IMR-90 (cell line): ENCODE data around the gene TMED10. TPM values are rescaled to one million over a fixed set of nuclear protein-coding genes. Genes with fewer than 3 reads are reported as not detected.

Experiments
- ATAC-seq: fragments of 200-7000 bp; cut with Tn5 transposase; 2 replicates; pipeline ENCODE4 v1.9.1; 2020; ENCODE audit warnings: low read depth, mild to moderate bottlenecking, moderate library complexity
- Bru-seq: library from RNA; stranded (reverse); fragments of 400-500 nt; gene quantifications from one replicate; lab custom pipeline; 2021; lab: Mats Ljungman, UMichigan
- BruChase-seq, 2 experiments: library from RNA; stranded (reverse); fragments of 400-500 nt; gene quantifications; one replicate each; lab custom pipeline; 2021; lab: Mats Ljungman, UMichigan
- BruUV-seq: library from RNA; stranded (reverse); fragments of 400-500 nt; replicated peaks from 2 replicates; lab custom pipeline; 2021; lab: Mats Ljungman, UMichigan
- CTCF ChIA-PET: fragments of 300-600 bp; formaldehyde crosslinking; extraction: SDS; loops from one replicate; lab custom pipeline; 2021; ENCODE audit warnings: antibody characterized with exemption; lab: Yijun Ruan, JAX
- POLR2A ChIA-PET: fragments of 300-600 bp; sonication (Branson Sonifier 250); formaldehyde crosslinking; loops from one replicate; lab custom pipeline; 2022; ENCODE audit warnings: antibody characterized with exemption; ENCODE audit not compliant: unreplicated experiment; lab: Charles Lee
- DNase-seq: peaks from one replicate; pipeline ENCODE4 v3.0.0; 2013
- H2AFZ ChIP-seq: replicated peaks from 2 replicates; pipeline ENCODE3; 2013; ENCODE audit warnings: low read length, mild to moderate bottlenecking; ENCODE audit not compliant: poor library complexity
- H2AK5ac ChIP-seq: 2 replicates; pipeline ENCODE4 v1.6.1; 2013; ENCODE audit warnings: low read depth, low read length, inconsistent platforms
- H2AK9ac ChIP-seq: replicated peaks from 2 replicates; pipeline ENCODE3; 2013; ENCODE audit warnings: mild to moderate bottlenecking, low read depth, low read length, moderate library complexity; ENCODE audit not compliant: poor library complexity
- H2BK120ac ChIP-seq: 2 replicates; pipeline ENCODE4 v1.6.1; 2013; ENCODE audit warnings: low read depth, low read length, inconsistent platforms
- H2BK15ac ChIP-seq: 3 replicates; pipeline ENCODE4 v1.6.1; 2013; ENCODE audit warnings: low read depth, low read length, inconsistent platforms
- H2BK20ac ChIP-seq: 2 replicates; pipeline ENCODE4 v1.6.1; 2013; ENCODE audit warnings: low read depth, mild to moderate bottlenecking, inconsistent platforms, low read length, moderate library complexity
- H2BK5ac ChIP-seq: 2 replicates; pipeline ENCODE4 v1.6.1; 2013; ENCODE audit warnings: mild to moderate bottlenecking, low read depth, low read length, inconsistent platforms; ENCODE audit not compliant: poor library complexity, severe bottlenecking
- H3K14ac ChIP-seq: replicated peaks from 2 replicates; pipeline ENCODE4 v1.6.1; 2013; ENCODE audit warnings: low read depth, low read length, inconsistent platforms
- H3K18ac ChIP-seq: 2 replicates; pipeline ENCODE4 v1.6.1; 2013; ENCODE audit warnings: low read depth, low read length, control low read depth
- H3K23ac ChIP-seq: 2 replicates; pipeline ENCODE4 v1.6.1; 2013; ENCODE audit warnings: low read depth, low read length, inconsistent platforms
- H3K27ac ChIP-seq: 2 replicates; pipeline ENCODE4 v1.5.1; 2013; ENCODE audit warnings: mild to moderate bottlenecking, control low read depth, low read length; ENCODE audit not compliant: insufficient read depth
- H3K27me3 ChIP-seq: 2 replicates; pipeline ENCODE4 v1.6.1; 2013; ENCODE audit warnings: low read length; ENCODE audit not compliant: control insufficient read depth, insufficient read depth
- H3K36me3 ChIP-seq: 2 replicates; pipeline ENCODE4 v1.6.1; 2013; ENCODE audit warnings: low read length, mixed read lengths; ENCODE audit not compliant: control insufficient read depth, insufficient read depth
- H3K4ac ChIP-seq: 2 replicates; pipeline ENCODE4 v1.6.1; 2013; ENCODE audit warnings: low read depth, low read length, inconsistent platforms
- H3K4me1 ChIP-seq: 2 replicates; pipeline ENCODE4 v1.6.1; 2013; ENCODE audit warnings: low read length, mixed read lengths; ENCODE audit not compliant: control insufficient read depth, insufficient read depth
- H3K4me2 ChIP-seq: 2 replicates; pipeline ENCODE4 v1.6.1; 2013; ENCODE audit warnings: low read depth, mild to moderate bottlenecking, control low read depth, low read length, moderate library complexity
- H3K4me3 ChIP-seq: 2 replicates; pipeline ENCODE4 v1.5.1; 2013; ENCODE audit warnings: low read depth, mild to moderate bottlenecking, control low read depth, low read length, moderate library complexity; ENCODE audit not compliant: insufficient read depth
- H3K56ac ChIP-seq: 2 replicates; pipeline ENCODE4 v1.6.1; 2013; ENCODE audit warnings: low read length, inconsistent platforms; ENCODE audit not compliant: insufficient read depth; ENCODE audit errors: extremely low read depth
- H3K79me1 ChIP-seq, 2 experiments: 2 replicates each; pipeline ENCODE4 v1.6.1; 2013; ENCODE audit warnings: low read length in 2 of 2, inconsistent platforms in 1 of 2, low read depth in 1 of 2
- H3K9ac ChIP-seq: 2 replicates; pipeline ENCODE4 v1.6.1; 2013; ENCODE audit warnings: low read depth, low read length, control low read depth
- H3K9me1 ChIP-seq: 2 replicates; pipeline ENCODE4 v1.6.1; 2013; ENCODE audit warnings: low read length, inconsistent platforms; ENCODE audit not compliant: insufficient read depth
- H3K9me3 ChIP-seq: 2 replicates; pipeline ENCODE4 v1.6.1; 2013; ENCODE audit warnings: low read length; ENCODE audit not compliant: control insufficient read depth, insufficient read depth
- H4K20me1 ChIP-seq: 2 replicates; pipeline ENCODE4 v1.6.1; 2013; ENCODE audit warnings: low read length, inconsistent platforms; ENCODE audit not compliant: insufficient read depth
- H4K5ac ChIP-seq: 2 replicates; pipeline ENCODE4 v1.6.1; 2013; ENCODE audit warnings: mild to moderate bottlenecking, low read depth, low read length, control low read depth
- H4K8ac ChIP-seq, 2 experiments: 2 replicates each; pipeline ENCODE4 v1.6.1; 2013; ENCODE audit warnings: low read depth in 2 of 2, low read length in 2 of 2, control low read depth in 1 of 2, inconsistent platforms in 1 of 2
- H4K91ac ChIP-seq: 2 replicates; pipeline ENCODE4 v1.6.1; 2013; ENCODE audit warnings: low read depth, low read length, inconsistent platforms; ENCODE audit not compliant: insufficient read depth
- BHLHE40 ChIP-seq: fragments of 150-350 bp; IDR thresholded peaks from 2 replicates; pipeline ENCODE4 v1.6.1; 2016; ENCODE audit warnings: mild to moderate bottlenecking, low read depth, low read length
- CTCF ChIP-seq: conservative IDR thresholded peaks from 2 replicates; pipeline ENCODE4 v1.5.1; 2012; ENCODE audit warnings: mild to moderate bottlenecking, low read depth, low read length, improper control_type of control experiment
- FOS ChIP-seq: fragments of 150-350 bp; IDR thresholded peaks from 2 replicates; pipeline ENCODE4 v1.6.1; 2016; ENCODE audit warnings: low read depth, low read length
- MAFK ChIP-seq: IDR thresholded peaks from 2 replicates; pipeline ENCODE4 v1.6.1; 2012; ENCODE audit warnings: low read depth, low read length, improper control_type of control experiment
- MAZ ChIP-seq: IDR thresholded peaks from 2 replicates; pipeline ENCODE4 v1.6.1; 2012; ENCODE audit warnings: low read depth, mild to moderate bottlenecking, low read length, improper control_type of control experiment, moderate library complexity, borderline replicate concordance
- MXI1 ChIP-seq: IDR thresholded peaks from 2 replicates; pipeline ENCODE4 v1.6.1; 2012; ENCODE audit warnings: low read depth, mild to moderate bottlenecking, low read length, moderate library complexity, borderline replicate concordance
- NFE2L2 ChIP-seq: fragments of 150-350 bp; IDR thresholded peaks from 2 replicates; pipeline ENCODE4 v1.6.1; 2016; ENCODE audit warnings: low read depth, mild to moderate bottlenecking, low read length
- POLR2A ChIP-seq: IDR thresholded peaks from 2 replicates; pipeline ENCODE4 v1.6.1; 2012; ENCODE audit warnings: mild to moderate bottlenecking, low read depth, low read length
- RAD21 ChIP-seq: IDR thresholded peaks from 2 replicates; pipeline ENCODE4 v1.6.1; 2012; ENCODE audit warnings: low read length, improper control_type of control experiment
- RCOR1 ChIP-seq: IDR thresholded peaks from 2 replicates; pipeline ENCODE4 v1.6.1; 2012; ENCODE audit warnings: mild to moderate bottlenecking, low read length, improper control_type of control experiment; ENCODE audit not compliant: insufficient replicate concordance
- RFX5 ChIP-seq: IDR thresholded peaks from 2 replicates; pipeline ENCODE4 v1.8.0; 2012; ENCODE audit warnings: low read depth, mild to moderate bottlenecking, low read length, moderate library complexity
- SMC3 ChIP-seq: fragments of 150-350 bp; IDR thresholded peaks from 2 replicates; pipeline ENCODE4 v1.6.1; 2016; ENCODE audit warnings: low read depth, mild to moderate bottlenecking, antibody characterized with exemption, low read length, moderate library complexity
- WGBS, 2 experiments: methylation state at CpG; one replicate each; pipeline versions ENCODE4 v1.1.5 to v1.1.7; 2013; ENCODE audit warnings: missing lambda C conversion rate in 2 of 2; ENCODE audit not compliant: insufficient read length in 1 of 2; ENCODE audit errors: extremely low coverage in 2 of 2; 5-methylcytosine and 5-hydroxymethylcytosine counted together
- dilution Hi-C: fragments of 300-500 bp; cut with HindIII; formaldehyde crosslinking; loops from one replicate; pipeline ENCODE4 v1.14.3; 2018; ENCODE audit warnings: low sequenced_read_pairs; ENCODE audit not compliant: unreplicated experiment
- in situ Hi-C: fragments of 300-500 bp; cut with MboI; formaldehyde crosslinking; loops from 3 replicates; pipeline ENCODE4 v1.14.3; 2019; ENCODE audit warnings: low sequenced_read_pairs, inconsistent platforms, mixed read lengths
- intact Hi-C: fragments of 100-400 bp; cut with micrococcal nuclease; formaldehyde crosslinking; loops from 2 replicates; pipeline ENCODE4 v1.10.0; 2022
- long read RNA-seq: library from polyadenylated mRNA; unstranded; transcript quantifications from one replicate; pipeline ENCODE4 v2.0.0, GENCODE V29; 2021; ENCODE audit not compliant: unreplicated experiment
- polyA plus RNA-seq, 3 experiments: library from polyadenylated mRNA; depleted of rRNA; stranded (reverse); fragments of >200 nt; gene quantifications; 2 replicates each; pipeline ENCODE4 v1.2.3, GENCODE V29; 2012; ENCODE audit warnings: low replicate concordance in 1 of 3
- total RNA-seq: library from RNA; depleted of rRNA; stranded (reverse); fragments of >200 nt; gene quantifications from 2 replicates; pipeline ENCODE4 v1.2.3, GENCODE V29; 2012; rRNA removed
- TF ChIP-seq, protein P1 (sequence below): fragments of 150-350 bp; IDR thresholded peaks from 2 replicates; pipeline ENCODE4 v1.6.1; 2016; ENCODE audit warnings: low read depth, mild to moderate bottlenecking, low read length, moderate library complexity, borderline replicate concordance

The TMED10 gene
- 327 and 441 TPM in 2 replicates for total RNA-seq
- polyA plus RNA-seq (2012; rRNA removed), result 244 and 254 TPM in 2 replicates
- 142 and 290 TPM in 2 replicates for polyA plus RNA-seq (2012; cell fraction: cytosol; rRNA removed)
- 69.6 and 90.7 TPM in 2 replicates for polyA plus RNA-seq (2012; cell fraction: nucleus; rRNA removed; ENCODE audit: low replicate concordance)
- percentile 84 among the genes with signal in this experiment for Bru-seq, nascent RNA
- BruChase-seq, experiment 1, labeled RNA remaining after a 6-hour chase, result percentile 90 among the genes with signal in this experiment
- BruChase-seq, experiment 2, labeled RNA remaining after a 2-hour chase, result percentile 81 among the genes with signal in this experiment
- long read RNA-seq, full-length matches to known transcripts, result 273 of 324 reads
- long read RNA-seq, partial matches to known transcripts, result 2 of 324 reads
- long read RNA-seq, other reads (novel, unspliced or antisense), result 49 of 324 reads

GRCh38 chr14:75176142-75176820, at the start of gene TMED10:
TMED10 (minus strand) TSS chr14:75176612; CDS start chr14:75176579, 33 bp downstream.
- CTCF ChIA-PET, result no interaction called here
- H3K4me2 ChIP-seq, result peak within 1 kb of the TSS; percentile 99
- no peaks in the 10 kb centered on the region for H3K9me1 ChIP-seq
- H3K18ac ChIP-seq, result peak within 1 kb of the TSS; percentile 70
- peak within 1 kb of the TSS; percentile 95 for H3K56ac ChIP-seq
- peak within 1 kb of the TSS; percentile 94 for H3K27ac ChIP-seq
- in situ Hi-C loops (no loop called here), dilution Hi-C loops (no loop called here), intact Hi-C loops (loop anchor here (1.0 to 5.0 kb wide), 2 partner anchors 83 to 101 kb away; partner anchors contain the start of gene FOS)
- peak within 1 kb of the TSS; percentile 89 for H2AFZ ChIP-seq
- H4K91ac ChIP-seq, result peak within 1 kb of the TSS; percentile 81
- no peaks in the 10 kb centered on the region for H3K9me3 ChIP-seq
- H3K36me3 ChIP-seq, result no peaks in the 10 kb centered on the region
- peak within 1 kb of the TSS; percentile 79; the same call in 1 of the 3 replicates for H2BK15ac ChIP-seq
- H4K20me1 ChIP-seq, result peaks cover 28% of the 10 kb centered on the region; the same call in 1 of the 2 replicates
- peak within 1 kb of the TSS; percentile 67 for H2BK20ac ChIP-seq
- 0% methylated on average over 12 of the region's 49 CpGs; no CpG with 5 or more reads in 1 of the 2 experiments for whole genome bisulfite sequencing, 2 experiments
- POLR2A ChIA-PET, result interaction anchor here (0.7 kb wide), 1 partner anchor 97 kb away, joined by 3 read pairs; no protein-coding TSS in a partner anchor
- peak within 1 kb of the TSS; percentile 97 for H3K4ac ChIP-seq
- peak within 1 kb of the TSS; percentile 72 for H2AK5ac ChIP-seq
- H4K8ac ChIP-seq, result peak within 1 kb of the TSS; percentile 84 to 98
- peak within 1 kb of the TSS; percentile 99 for H3K9ac ChIP-seq
- H3K14ac ChIP-seq, result peak within 1 kb of the TSS; percentile 99
- peak within 1 kb of the TSS; percentile 94 for H2BK5ac ChIP-seq
- peak within 1 kb of the TSS; percentile 82 for H2AK9ac ChIP-seq
- H3K23ac ChIP-seq, result peak within 1 kb of the TSS; percentile 96
- H3K79me1 ChIP-seq, result peaks cover 5 to 37% of the 10 kb centered on the region in 2 experiments; a peak in 3 of 4 replicates
- H2BK120ac ChIP-seq, result peak within 1 kb of the TSS; percentile 79
- ATAC-seq, result peak; percentile 85
- H3K27me3 ChIP-seq, result no peaks in the 10 kb centered on the region
- BruUV-seq, result no TSS peak
- H3K4me3 ChIP-seq, result peak within 1 kb of the TSS; percentile 75
- H4K5ac ChIP-seq, result peak within 1 kb of the TSS; percentile 81
- DNase-seq, result peak; percentile 85
- H3K4me1 ChIP-seq, result no peaks in the 10 kb centered on the region
- TF ChIP-seq CTCF (no peak), MXI1 (no peak; the same call in 1 of the 2 replicates), NFE2L2 (no peak), BHLHE40 (peak; percentile 88), SMC3 (no peak), MAZ (no peak), RAD21 (no peak), RCOR1 (no peak), MAFK (no peak), POLR2A (peak; percentile 82; the same call in 1 of the 2 replicates), FOS (no peak), RFX5 (no peak)
- TF ChIP-seq, protein P1, sequence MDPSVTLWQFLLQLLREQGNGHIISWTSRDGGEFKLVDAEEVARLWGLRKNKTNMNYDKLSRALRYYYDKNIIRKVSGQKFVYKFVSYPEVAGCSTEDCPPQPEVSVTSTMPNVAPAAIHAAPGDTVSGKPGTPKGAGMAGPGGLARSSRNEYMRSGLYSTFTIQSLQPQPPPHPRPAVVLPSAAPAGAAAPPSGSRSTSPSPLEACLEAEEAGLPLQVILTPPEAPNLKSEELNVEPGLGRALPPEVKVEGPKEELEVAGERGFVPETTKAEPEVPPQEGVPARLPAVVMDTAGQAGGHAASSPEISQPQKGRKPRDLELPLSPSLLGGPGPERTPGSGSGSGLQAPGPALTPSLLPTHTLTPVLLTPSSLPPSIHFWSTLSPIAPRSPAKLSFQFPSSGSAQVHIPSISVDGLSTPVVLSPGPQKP, result no peak
